GM19467 (cell line): Measurements from ENCODE around the gene AMBP.
"Not testable (repeated sequence)": the region's sequence is repeated elsewhere in the genome, so short reads cannot be mapped to it uniquely, and the experiment has no call there.

Source experiments
- ATAC-seq: cut with Tn5 transposase; IDR thresholded peaks from one replicate; pipeline ENCODE4 v1.9.1; 2021; ENCODE audit warnings: mild to moderate bottlenecking, moderate library complexity; ENCODE audit not compliant: unreplicated experiment

AMBP gene

GRCh38 chr9:114092336-114092735 is 14.2 kb upstream of the AMBP start:
- no peak for ATAC-seq

- no peak for ATAC-seq
Measured at GRCh38 chr9:114091711-114092110, 13.6 kb upstream of the AMBP start.

- no peak for ATAC-seq
Measured at GRCh38 chr9:114090798-114091197, 12.7 kb upstream of the AMBP start.

GRCh38 chr9:114089206-114089840 is 11.2 kb upstream of the AMBP start:
- no peak for ATAC-seq

DNA sequence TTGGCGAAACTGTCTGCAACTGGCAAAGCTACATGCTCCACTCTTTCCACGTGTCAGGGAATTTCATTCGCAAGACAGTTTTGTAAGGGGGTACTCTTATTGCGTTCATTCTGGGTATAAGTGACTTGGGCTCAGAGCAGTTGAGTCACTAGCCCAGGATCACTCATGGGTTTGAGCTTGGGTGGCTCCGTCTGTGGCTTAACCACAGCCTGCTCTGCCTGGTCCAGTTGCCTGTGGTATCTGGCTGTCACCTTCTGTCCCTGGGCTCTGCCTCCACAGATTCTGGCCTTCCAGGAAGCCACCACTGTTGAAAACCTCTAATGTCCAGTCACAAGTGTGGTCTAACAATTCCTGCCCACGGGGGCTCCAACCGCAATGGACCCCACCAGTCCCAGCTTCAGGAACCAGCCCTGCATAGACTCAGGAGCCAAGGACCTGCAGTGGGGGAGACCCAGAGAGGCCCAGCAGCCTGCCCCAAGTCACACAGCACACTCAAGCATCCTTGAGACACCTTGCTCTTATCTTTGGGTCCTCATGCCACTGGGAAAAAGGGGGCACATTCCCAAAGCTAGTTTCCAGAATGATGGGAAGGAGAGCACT is 10.6 kb upstream of the AMBP start:
- no peak for ATAC-seq

DNA sequence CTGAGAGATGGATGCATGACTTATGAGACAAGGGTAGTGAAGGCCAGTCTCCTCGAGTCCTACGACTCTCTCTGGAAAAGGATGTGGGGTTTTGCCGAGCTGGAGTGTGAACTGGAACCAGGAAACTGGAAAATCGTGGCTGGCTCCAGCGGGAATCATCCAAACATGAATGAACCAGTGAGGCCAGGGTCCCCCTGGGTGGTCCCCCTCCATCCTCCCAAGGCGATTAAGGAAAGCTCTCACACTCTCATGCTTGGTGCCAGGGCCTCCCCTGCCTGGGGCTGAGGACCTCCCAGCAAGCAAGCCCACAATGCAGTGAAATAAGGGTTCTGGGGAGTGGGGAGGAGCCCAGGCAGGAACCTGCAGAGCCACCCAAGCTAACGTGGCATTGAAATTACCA is 9.6 kb upstream of the AMBP start:
- ATAC-seq: no peak

GRCh38 chr9:114086607-114087006 is 8.5 kb upstream of the AMBP start:
- no peak for ATAC-seq

DNA sequence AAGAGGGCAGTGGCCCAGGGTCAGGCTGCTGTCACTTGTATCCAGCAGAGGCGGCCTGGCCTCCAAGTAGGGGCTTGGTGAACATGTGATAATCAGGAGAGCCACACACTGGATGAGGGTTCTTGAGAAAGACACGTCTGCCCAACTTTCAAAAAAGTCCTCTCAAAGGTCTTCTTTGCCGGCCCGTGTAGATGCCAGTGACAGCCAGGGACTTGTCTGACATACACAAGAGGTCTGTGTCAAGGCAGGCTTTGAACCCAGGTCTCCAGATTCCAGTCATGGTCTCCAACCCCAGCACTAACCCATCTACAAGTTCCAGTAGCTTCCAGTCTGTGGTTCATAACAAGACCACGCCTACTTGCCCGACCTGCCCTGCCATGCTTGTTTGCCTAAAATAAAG is 7.9 kb upstream of the AMBP start:
- ATAC-seq: no peak

- ATAC-seq: no peak
Measured at GRCh38 chr9:114085387-114085789, 7.3 kb upstream of the AMBP start.

- ATAC-seq: no peak
Measured at GRCh38 chr9:114084282-114085073, 6.4 kb upstream of the AMBP start.

DNA sequence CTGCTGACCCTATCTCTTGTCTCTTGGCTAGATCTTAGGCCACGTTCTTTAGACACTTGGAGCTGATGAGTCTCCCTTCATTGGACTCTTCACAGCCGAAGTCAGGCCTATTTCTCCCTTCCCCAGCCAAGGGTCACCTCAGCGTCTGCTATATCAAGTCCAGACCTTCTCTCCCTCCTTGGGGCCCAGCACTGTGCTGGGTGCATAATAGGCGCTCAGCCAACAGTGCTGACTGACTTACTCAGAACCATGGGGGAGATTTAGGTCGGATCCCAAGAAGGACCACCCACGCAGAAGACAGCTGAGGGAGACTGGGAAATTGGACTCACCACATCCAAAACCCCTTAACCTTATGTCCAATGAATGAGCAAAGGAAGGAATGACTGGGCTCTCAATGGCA is 5.6 kb upstream of the AMBP start:
- ATAC-seq: no peak

DNA sequence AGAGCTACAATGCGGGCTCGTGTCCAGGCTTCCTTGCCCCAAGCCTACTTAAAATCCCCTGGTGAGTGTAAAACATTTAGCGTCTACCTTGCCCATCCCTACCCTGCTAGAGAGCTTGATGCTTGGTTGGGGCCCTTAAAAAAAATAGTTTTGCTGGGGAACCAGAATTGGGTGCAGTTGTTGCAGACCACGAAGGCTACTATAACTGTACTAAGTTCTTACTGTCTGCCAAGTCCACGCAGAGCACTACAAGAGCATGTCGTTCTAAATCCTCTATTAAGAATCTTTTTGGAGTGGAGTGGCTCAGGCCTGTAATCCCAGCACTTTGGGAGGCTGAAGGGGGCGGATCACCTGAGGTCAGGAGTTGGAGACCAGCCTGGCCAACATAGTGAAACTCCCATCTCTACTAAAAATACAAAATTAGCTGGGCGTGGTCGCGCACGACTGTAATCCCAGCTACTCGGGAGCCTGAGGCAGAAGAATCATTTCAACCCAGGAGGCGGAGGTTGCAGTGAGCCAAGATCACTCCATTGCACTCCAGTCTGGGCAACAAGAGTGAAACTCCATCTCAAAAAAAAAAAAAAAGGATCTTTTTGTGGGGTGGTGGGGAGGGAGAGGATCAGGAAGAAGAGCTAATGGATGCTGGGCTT is 4.8 kb upstream of the AMBP start:
- ATAC-seq: not testable (repeated sequence)

DNA sequence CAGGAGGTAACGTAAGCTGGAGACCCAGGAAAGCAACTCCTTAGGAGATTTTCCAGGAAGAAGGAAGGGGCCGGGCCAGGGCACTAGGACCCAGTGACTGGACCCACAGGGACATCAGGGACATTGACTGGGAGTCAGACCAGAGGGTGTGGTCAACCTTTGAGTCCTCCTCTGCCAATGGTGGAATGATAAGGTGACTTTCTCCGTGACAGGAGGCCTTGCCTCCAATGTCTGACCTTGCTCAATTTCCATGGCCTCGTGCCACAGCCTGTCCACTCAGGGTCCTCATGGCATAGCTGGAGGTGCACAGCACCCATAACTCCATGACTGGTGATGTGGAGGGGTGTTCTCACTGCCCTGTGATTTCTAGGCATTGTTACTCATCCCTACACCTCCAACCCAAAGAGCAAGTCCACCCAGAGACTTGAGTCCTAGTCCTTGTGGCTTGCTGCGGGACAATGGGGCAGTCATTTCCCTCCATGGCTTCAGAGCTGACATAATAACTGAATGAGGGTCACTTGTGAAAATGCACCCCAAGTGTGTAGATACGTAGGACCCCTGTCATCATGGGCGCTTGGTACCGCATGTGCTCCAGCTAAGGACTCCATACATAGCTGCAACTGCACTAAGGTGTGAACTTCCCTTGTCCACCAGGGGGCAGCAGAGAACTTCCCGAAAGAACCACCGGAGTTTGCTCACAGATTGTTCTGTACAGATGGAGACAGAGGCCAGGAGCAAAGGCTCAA is 4.1 kb upstream of the AMBP start:
- peak; percentile 84 for ATAC-seq

DNA sequence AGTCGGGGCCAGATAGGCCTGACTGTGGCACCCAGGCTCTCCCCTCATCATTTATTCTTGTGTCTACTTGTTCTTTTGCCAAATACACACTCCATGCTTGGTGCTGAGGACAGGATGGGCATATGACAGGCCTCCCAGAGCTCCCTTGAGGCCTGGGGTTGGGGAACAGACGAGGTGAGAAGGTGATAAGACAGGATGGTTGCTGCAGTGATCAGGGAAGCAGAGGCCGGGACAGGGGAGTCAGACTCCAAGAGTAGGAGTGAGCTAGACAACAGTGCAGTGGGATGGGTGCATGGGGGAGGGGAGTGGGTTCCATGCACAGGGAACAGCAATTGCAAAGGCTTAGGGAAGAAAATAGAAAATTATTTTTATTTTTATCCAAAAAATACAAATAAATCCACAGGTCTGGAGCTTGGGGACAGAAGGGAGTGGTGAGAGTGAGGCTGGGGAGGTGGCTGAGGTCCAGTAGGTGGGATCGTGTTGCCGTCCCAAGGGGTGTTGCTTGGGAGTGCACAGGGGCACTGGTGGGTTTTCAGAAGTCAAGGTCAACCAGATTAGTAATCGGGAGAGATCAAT is 3.4 kb upstream of the AMBP start:
- no peak for ATAC-seq

DNA sequence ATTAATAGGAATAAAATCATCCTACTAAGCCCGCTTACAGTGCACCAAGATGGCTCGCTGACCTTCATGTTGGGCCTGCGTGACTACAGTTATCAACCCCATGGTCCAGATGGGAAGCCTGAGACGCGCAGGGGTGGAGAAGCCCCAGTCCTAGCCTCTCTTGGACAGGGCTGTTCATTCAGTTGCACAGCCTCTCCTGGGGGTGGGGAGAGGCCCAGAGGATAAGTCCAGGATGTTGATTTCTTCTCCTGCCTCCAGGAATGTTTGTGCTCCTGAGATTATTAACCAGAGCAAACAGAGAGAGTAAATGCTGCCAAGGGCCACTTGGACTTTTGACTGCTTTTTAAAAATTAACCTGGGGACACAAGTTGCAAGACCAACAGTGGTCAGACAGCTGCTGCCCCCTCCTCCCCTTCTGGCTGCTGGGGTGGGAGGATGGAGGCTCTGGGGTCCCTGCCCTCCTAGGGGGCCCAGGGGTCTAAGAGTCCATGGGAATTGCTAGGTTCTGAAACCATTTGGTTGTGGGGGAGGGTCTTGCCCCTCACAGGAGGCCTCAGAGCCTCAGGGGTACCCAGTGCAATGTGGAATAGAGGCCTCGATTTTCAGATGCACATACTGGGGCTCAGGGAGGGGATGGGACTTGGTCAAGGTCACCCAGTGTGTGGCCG is 2.8 kb upstream of the AMBP start:
- ATAC-seq: no peak

DNA sequence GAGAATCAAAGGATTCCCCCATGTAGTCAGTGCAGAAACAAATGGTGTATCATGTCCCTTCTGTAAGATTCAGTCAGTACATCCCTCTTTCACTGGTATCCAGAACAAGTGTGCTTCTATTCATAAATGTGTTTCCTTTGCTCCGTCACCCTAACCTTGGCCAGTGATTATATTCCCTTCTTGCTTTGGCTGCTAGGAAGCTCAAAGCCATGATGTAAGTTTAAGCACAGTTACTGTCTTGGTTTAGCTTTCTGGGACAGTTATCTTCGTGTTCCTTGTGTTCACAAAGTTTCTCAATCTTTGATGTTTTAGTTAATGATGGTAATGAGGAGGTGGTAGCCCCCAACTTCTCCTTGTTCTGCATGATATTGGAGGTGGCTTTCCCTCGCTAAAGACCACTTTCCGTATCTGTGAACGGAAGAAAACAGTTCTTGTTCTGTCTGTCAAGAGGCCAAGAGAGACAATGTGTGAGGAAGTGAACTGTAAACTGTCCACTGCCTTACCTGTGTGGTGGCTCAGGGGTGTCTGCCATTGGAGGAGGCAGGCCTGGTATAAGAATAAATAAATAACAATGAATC is 2.2 kb upstream of the AMBP start:
- no peak for ATAC-seq

DNA sequence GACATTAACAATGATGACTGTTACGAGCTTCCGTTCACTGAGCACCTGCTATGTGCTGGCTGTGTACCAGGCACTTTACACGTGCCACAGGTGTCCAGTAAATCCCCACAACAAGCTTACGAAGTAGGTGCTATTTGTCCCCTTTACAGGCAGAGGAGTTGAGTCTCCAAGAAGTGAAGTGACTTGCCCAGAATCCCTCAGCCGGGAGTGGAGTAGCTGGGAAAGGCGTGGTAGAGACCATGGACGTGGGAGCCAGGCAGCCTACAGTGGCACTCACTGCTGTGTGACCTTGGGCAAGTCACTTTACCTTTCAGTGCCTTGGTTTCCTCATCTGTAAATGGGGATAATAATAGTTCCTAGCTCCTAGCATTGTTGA is 669 bp upstream of the AMBP start:
- ATAC-seq: no peak

GRCh38 chr9:114077162-114077837 is 800 bp downstream of the AMBP start:
- ATAC-seq: no peak
